NB4 (cell line): ENCODE measurements around the gene RAB23.
A peak's percentile ranks its signal among the peaks of the same experiment; 100 is the strongest.

Experiments
- DNase-seq: peaks from one replicate; pipeline ENCODE4 v3.0.0; 2010; ENCODE audit warnings: low read depth
- H3K4me3 ChIP-seq: one replicate; pipeline ENCODE4 v1.5.1; 2011; ENCODE audit warnings: mild to moderate bottlenecking, low read depth, low read length, moderate library complexity
- CTCF ChIP-seq: IDR thresholded peaks from one replicate; pipeline ENCODE4 v1.5.1; 2012; ENCODE audit warnings: low read depth, low read length
- MAX ChIP-seq: IDR thresholded peaks from 2 replicates; pipeline ENCODE4 v1.6.1; 2011; ENCODE audit warnings: low read depth, low read length
- MYC ChIP-seq: IDR thresholded peaks from 2 replicates; pipeline ENCODE4 v1.6.1; 2011; ENCODE audit warnings: low read depth, low read length
- POLR2A ChIP-seq: IDR thresholded peaks from 2 replicates; pipeline ENCODE4 v1.6.1; 2011; ENCODE audit warnings: mild to moderate bottlenecking; ENCODE audit not compliant: insufficient read length; ENCODE audit errors: extremely low read depth

RAB23 gene

GRCh38 chr6:57242505-57242904, 20.4 kb upstream of the RAB23 start:
- no peak for TF ChIP-seq MAX
- no peak for TF ChIP-seq MYC
- TF ChIP-seq POLR2A = no peak
- no peak for TF ChIP-seq CTCF
- H3K4me3 ChIP-seq = no peak overlapping the region
- no peak for DNase-seq

GRCh38 chr6:57226221-57226620, 4.1 kb upstream of the RAB23 start:
- TF ChIP-seq MAX (no peak), POLR2A (no peak), MYC (no peak), CTCF (no peak)
- H3K4me3 ChIP-seq = no peak overlapping the region
- no peak for DNase-seq

- no peak overlapping the region for H3K4me3 ChIP-seq
- TF ChIP-seq POLR2A (no peak), CTCF (no peak), MAX (no peak), MYC (no peak)
- DNase-seq = no peak
These were observed 2.8 kb upstream of the RAB23 start for GRCh38 chr6:57224769-57225515.

- peak overlapping the region; percentile 78 for H3K4me3 ChIP-seq
- TF ChIP-seq MYC = no peak
- no peak for TF ChIP-seq MAX
- TF ChIP-seq CTCF = no peak
- no peak for TF ChIP-seq POLR2A
- no peak for DNase-seq
These were observed 603 bp upstream of the RAB23 start for GRCh38 chr6:57222743-57223077.

- peak overlapping the region; percentile 78 for H3K4me3 ChIP-seq
- DNase-seq = peak; percentile 89
- TF ChIP-seq CTCF = peak; percentile 13
- no peak for TF ChIP-seq POLR2A
These were observed 744 bp downstream of the RAB23 start for GRCh38 chr6:57221191-57221935.
